K562 (cell line): ENCODE measurements around the gene SPOUT1. TPM values are rescaled to one million over a fixed set of nuclear protein-coding genes. Genes with fewer than 3 reads are reported as not detected.

Source experiments
- ATF1 ChIP-seq, 2 experiments: fragments of 450-650 bp in 1 of 2; IDR thresholded peaks; 2 replicates each; pipeline ENCODE4 v1.6.1; 2016; ENCODE audit warnings: missing compliant biosample characterization in 1 of 2, missing genetic modification characterization in 1 of 2
- C11orf30 ChIP-seq: fragments of 450-650 bp; IDR thresholded peaks from 2 replicates; pipeline ENCODE4 v1.6.1; 2016; ENCODE audit warnings: low read depth, mild to moderate bottlenecking
- CBFA2T2 ChIP-seq: fragments of 450-650 bp; conservative IDR thresholded peaks from 2 replicates; pipeline ENCODE4 v1.6.1; 2017; ENCODE audit warnings: mild to moderate bottlenecking
- CCNT2 ChIP-seq: IDR thresholded peaks from 2 replicates; pipeline ENCODE4 v1.6.1; 2011; ENCODE audit warnings: borderline replicate concordance, low read depth, mild to moderate bottlenecking, moderate library complexity, mixed read lengths, low read length; ENCODE audit not compliant: insufficient read length; ENCODE audit errors: extremely low read depth
- EHMT2 ChIP-seq: fragments of 450-650 bp; IDR thresholded peaks from 2 replicates; pipeline ENCODE4 v1.6.1; 2018; ENCODE audit warnings: antibody characterized with exemption
- JUNB ChIP-seq: fragments of 450-650 bp; formaldehyde crosslinking; conservative IDR thresholded peaks from 2 replicates; pipeline ENCODE4 v1.4.0; 2020; ENCODE audit warnings: mild to moderate bottlenecking
- LCOR ChIP-seq: sonication (generic); formaldehyde crosslinking; IDR thresholded peaks from 2 replicates; pipeline ENCODE4 v1.8.0; 2022; ENCODE audit warnings: mild to moderate bottlenecking, missing genetic modification reagents
- RCOR1 ChIP-seq, 2 experiments: IDR thresholded peaks; 2 replicates each; pipeline ENCODE4 v1.6.1; 2012; ENCODE audit warnings: low read depth in 2 of 2, low read length in 2 of 2, borderline replicate concordance in 1 of 2, improper control_type of control experiment in 1 of 2
- SMARCE1 ChIP-seq: fragments of 450-650 bp; IDR thresholded peaks from 2 replicates; pipeline ENCODE4 v1.7.1; 2016; ENCODE audit warnings: mild to moderate bottlenecking
- THRB ChIP-seq: fragments of 450-650 bp; formaldehyde crosslinking; conservative IDR thresholded peaks from 2 replicates; pipeline ENCODE4 v1.4.0; 2022; ENCODE audit warnings: mild to moderate bottlenecking, missing genetic modification characterization
- U2AF2 ChIP-seq: fragments of 200-400 bp; formaldehyde crosslinking; optimal IDR thresholded peaks from 2 replicates; pipeline ENCODE3; 2017; ENCODE audit warnings: low read depth, mild to moderate bottlenecking, low read length
- YBX1 ChIP-seq: fragments of 450-650 bp; IDR thresholded peaks from 2 replicates; pipeline ENCODE4 v1.7.1; 2016; ENCODE audit warnings: mild to moderate bottlenecking
- YY1 ChIP-seq, 3 experiments: IDR thresholded peaks; 2 replicates each; pipeline ENCODE4 v1.6.1; 2011; ENCODE audit warnings: low read length in 2 of 3, mild to moderate bottlenecking in 2 of 3, moderate library complexity in 2 of 3, borderline replicate concordance in 1 of 3, control low read depth in 1 of 3, low read depth in 1 of 3; ENCODE audit not compliant: insufficient read depth in 3 of 3, insufficient replicate concordance in 2 of 3, control insufficient read depth in 1 of 3, insufficient read length in 1 of 3; ENCODE audit errors: extremely low read depth in 1 of 3
- ZNF696 ChIP-seq: fragments of 250-450 bp; sonication (Bioruptor Pico); conservative IDR thresholded peaks from 2 replicates; pipeline ENCODE4 v1.4.0; 2020; ENCODE audit warnings: mild to moderate bottlenecking, moderate library complexity
- polyA plus RNA-seq, 8 experiments: library from polyadenylated mRNA; depleted of rRNA in 4 of 8; stranded (reverse) in 5 of 8; unstranded in 3 of 8; fragments of >200 nt; fragmentation: Nextera tagmentation in 2 of 8; fragmentation: Illumina TruSeq in 1 of 8; extraction: Ambion mirVana in 2 of 8; extraction: Trizol in 1 of 8; gene quantifications; 2 replicates each; pipeline versions ENCODE4 v1.2.1 to v1.2.3, GENCODE V29; 2011 to 2014; ENCODE audit warnings: inconsistent platforms in 1 of 8, missing spikeins in 1 of 8
- total RNA-seq, 7 experiments: library from RNA; depleted of rRNA in 6 of 7; stranded (reverse); fragments of >200 nt in 6 of 7; fragmentation: Illumina TruSeq in 2 of 7; extraction: Trizol in 2 of 7; gene quantifications; 2 replicates each; pipeline versions ENCODE4 v1.2.1 to v1.2.3, GENCODE V29; 2011 to 2021; ENCODE audit warnings: low replicate concordance in 1 of 7
- TF ChIP-seq, protein P1 (sequence below): sonication (generic); formaldehyde crosslinking; IDR thresholded peaks from 2 replicates; pipeline ENCODE4 v1.5.0; 2020; ENCODE audit warnings: missing genetic modification reagents
- TF ChIP-seq, protein P2 (sequence below): sonication (generic); formaldehyde crosslinking; IDR thresholded peaks from 2 replicates; pipeline ENCODE4 v1.8.0; 2023; ENCODE audit warnings: missing genetic modification reagents, mild to moderate bottlenecking, borderline replicate concordance
- TF ChIP-seq, protein P3 (sequence below): fragments of 250-450 bp; sonication (Bioruptor Pico); IDR thresholded peaks from 2 replicates; pipeline ENCODE4 v1.4.0; 2020; ENCODE audit warnings: mild to moderate bottlenecking, moderate library complexity

SPOUT1 gene
- total and polyA plus RNA-seq, 9 of the 15 experiments (the other 6 are each of a cell fraction or from before 2014, with no cell fraction given), result 10.6 to 121 (median 37.4) TPM

GRCh38 chr9:128829477-128830251 is at the start of gene SPOUT1 (continued):
- TF ChIP-seq, protein P1, sequence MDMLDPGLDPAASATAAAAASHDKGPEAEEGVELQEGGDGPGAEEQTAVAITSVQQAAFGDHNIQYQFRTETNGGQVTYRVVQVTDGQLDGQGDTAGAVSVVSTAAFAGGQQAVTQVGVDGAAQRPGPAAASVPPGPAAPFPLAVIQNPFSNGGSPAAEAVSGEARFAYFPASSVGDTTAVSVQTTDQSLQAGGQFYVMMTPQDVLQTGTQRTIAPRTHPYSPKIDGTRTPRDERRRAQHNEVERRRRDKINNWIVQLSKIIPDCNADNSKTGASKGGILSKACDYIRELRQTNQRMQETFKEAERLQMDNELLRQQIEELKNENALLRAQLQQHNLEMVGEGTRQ (CRISPR knock-in tag), result 0 out of 2 replicates have a peak, but pooled peaks have one; percentile 27
- TF ChIP-seq JUNB, result no peak
- peak; percentile 92 for TF ChIP-seq C11orf30
- TF ChIP-seq ATF1 (CRISPR knock-in tag; IDR thresholded peaks at IDR 0.05), result no peak
- TF ChIP-seq ATF1 (tag; IDR thresholded peaks at IDR 0.05), result peak; percentile 78
- no peak for TF ChIP-seq RCOR1 (IDR thresholded peaks at IDR 0.05; ENCODE audit: borderline replicate concordance in 1 of 2, low read depth in 2 of 2, low read length in 2 of 2)
- TF ChIP-seq, protein P2, sequence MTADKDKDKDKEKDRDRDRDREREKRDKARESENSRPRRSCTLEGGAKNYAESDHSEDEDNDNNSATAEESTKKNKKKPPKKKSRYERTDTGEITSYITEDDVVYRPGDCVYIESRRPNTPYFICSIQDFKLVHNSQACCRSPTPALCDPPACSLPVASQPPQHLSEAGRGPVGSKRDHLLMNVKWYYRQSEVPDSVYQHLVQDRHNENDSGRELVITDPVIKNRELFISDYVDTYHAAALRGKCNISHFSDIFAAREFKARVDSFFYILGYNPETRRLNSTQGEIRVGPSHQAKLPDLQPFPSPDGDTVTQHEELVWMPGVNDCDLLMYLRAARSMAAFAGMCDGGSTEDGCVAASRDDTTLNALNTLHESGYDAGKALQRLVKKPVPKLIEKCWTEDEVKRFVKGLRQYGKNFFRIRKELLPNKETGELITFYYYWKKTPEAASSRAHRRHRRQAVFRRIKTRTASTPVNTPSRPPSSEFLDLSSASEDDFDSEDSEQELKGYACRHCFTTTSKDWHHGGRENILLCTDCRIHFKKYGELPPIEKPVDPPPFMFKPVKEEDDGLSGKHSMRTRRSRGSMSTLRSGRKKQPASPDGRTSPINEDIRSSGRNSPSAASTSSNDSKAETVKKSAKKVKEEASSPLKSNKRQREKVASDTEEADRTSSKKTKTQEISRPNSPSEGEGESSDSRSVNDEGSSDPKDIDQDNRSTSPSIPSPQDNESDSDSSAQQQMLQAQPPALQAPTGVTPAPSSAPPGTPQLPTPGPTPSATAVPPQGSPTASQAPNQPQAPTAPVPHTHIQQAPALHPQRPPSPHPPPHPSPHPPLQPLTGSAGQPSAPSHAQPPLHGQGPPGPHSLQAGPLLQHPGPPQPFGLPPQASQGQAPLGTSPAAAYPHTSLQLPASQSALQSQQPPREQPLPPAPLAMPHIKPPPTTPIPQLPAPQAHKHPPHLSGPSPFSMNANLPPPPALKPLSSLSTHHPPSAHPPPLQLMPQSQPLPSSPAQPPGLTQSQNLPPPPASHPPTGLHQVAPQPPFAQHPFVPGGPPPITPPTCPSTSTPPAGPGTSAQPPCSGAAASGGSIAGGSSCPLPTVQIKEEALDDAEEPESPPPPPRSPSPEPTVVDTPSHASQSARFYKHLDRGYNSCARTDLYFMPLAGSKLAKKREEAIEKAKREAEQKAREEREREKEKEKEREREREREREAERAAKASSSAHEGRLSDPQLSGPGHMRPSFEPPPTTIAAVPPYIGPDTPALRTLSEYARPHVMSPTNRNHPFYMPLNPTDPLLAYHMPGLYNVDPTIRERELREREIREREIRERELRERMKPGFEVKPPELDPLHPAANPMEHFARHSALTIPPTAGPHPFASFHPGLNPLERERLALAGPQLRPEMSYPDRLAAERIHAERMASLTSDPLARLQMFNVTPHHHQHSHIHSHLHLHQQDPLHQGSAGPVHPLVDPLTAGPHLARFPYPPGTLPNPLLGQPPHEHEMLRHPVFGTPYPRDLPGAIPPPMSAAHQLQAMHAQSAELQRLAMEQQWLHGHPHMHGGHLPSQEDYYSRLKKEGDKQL, result no peak
- TF ChIP-seq THRB, result no peak
- TF ChIP-seq ZNF696 (CRISPR knock-in tag), result no peak
- no peak for TF ChIP-seq U2AF2
- peak; percentile 52 for TF ChIP-seq CCNT2
- TF ChIP-seq EHMT2, result no peak
- peak; percentile 77 to 95 (median 92) for TF ChIP-seq YY1 (IDR thresholded peaks at IDR 0.05; ENCODE audit: borderline replicate concordance in 1 of 3, control insufficient read depth in 1 of 3, extremely low read depth in 1 of 3, insufficient read depth in 3 of 3, insufficient read length in 1 of 3, insufficient replicate concordance in 2 of 3, low read depth in 1 of 3, low read length in 2 of 3)
- TF ChIP-seq LCOR (CRISPR knock-in tag), result 0 out of 2 replicates have a peak, but pooled peaks have one; percentile 46
- TF ChIP-seq, protein P3, sequence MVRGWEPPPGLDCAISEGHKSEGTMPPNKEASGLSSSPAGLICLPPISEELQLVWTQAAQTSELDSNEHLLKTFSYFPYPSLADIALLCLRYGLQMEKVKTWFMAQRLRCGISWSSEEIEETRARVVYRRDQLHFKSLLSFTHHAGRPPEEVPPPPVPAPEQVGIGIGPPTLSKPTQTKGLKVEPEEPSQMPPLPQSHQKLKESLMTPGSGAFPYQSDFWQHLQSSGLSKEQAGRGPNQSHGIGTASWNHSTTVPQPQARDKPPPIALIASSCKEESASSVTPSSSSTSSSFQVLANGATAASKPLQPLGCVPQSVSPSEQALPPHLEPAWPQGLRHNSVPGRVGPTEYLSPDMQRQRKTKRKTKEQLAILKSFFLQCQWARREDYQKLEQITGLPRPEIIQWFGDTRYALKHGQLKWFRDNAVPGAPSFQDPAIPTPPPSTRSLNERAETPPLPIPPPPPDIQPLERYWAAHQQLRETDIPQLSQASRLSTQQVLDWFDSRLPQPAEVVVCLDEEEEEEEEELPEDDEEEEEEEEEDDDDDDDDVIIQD, result no peak
- no peak for TF ChIP-seq CBFA2T2
- no peak for TF ChIP-seq YBX1
- no peak for TF ChIP-seq SMARCE1
